ENCODE measurements around the gene DUSP16.

Gene DUSP16

DNA sequence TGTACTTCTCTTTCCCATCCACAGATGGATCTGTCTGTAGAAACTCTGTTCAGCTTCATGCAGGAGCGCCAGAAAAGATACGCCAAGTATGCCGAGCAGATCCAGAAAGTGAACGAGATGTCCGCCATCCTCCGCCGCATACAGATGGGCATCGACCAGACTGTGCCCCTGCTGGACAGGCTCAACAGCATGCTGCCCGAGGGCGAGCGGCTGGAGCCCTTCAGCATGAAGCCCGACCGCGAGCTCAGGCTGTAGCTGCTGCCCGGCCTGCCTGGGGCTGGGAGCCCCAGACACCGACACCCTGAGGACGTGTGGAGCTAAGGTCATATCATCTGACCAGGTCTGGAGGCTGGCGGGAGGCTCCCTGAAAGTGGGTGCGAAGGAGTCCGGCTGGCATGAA lies 97.1 kb downstream of the DUSP16 start:
- DNase-seq = no peak

GRCh38 chr12:12461923-12462315 lies 100.7 kb downstream of the DUSP16 start:
- no peak for DNase-seq

DNA sequence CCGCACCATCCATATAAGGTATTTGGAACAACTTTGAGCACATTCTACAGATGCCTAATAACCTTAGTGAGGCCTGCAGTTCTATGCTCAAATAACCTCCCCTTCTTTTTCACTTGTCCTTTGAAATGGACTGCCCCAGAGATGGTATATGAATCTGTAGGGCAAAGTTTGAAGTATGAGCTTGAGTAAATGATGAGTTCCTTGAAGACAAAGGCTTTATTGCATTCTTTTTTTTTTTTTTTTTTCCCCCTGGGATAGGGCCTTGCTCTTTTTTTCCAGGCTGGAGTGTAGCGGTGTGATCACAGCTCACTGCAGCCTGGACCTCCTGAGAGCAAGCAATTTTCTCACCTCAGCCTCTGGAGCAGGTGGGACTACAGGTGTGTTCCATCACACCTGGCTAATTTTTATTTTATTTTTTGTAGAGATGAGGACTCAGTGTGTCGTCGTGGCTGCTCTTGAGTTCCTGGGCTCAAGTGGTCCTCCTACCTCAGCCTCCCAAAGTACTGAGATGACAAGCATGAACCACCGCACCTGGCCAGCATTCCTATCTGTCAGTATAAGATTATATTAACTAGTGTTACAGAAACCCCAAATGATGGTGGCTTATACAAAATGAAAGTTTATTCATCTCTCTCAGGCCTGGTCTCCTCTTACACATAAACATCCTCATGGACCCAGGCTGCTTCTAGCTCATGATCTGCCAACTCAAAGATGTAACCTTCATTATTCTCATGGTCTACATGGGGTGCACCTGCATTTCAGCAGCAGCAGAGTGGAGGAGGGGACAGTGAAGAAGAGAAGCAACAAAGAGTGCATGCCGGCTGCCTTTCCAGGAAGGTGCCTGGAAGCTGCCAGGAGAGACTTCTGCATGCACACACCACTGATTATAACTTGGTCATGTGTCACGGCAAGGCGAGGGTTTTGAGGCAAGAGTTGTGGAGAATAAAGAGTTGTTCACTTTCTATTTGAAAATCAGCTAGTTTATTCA lies 101.4 kb downstream of the DUSP16 start:
- DNase-seq = no peak

DNA sequence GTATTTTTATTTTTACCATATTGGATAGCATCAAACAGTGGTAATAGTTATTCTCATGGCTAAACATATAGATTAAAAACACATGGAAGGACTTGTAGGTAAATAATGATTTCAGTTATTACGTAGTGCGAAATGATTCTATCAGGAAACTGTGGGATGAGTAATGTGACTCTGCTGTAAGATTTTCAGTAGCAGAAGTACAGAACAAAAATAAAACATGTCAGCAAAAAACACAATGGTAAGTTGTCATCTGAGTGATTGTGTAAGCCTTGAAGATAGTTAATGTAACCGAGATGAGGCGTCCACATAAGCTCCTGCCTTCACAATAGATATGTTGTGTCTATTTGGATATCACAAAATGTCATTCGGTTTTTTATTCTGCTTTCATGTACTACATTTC lies 106.0 kb downstream of the DUSP16 start:
- peak; percentile 66 for DNase-seq

DNA sequence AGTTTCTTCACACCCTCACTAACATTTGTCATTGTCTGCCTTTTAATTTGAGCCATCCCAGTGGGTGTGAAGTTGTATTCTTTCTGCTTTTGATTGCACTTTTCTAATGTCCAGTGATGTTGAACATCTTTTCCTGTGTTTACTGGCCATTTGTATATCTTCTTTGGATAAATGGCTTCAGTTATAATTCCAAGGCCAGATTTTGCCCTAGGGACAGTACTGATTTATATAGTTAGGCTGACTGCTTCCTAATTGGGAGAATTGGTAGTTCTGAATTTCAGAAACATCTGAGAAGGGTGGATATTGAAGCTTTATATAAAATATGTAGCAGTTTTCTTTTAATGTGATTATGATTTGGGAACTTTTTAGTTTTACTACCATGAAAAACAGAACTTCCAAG lies 108.3 kb downstream of the DUSP16 start:
- no peak for DNase-seq

- no peak for DNase-seq
These were observed 109.0 kb downstream of the DUSP16 start for GRCh38 chr12:12453635-12454034.

DNA sequence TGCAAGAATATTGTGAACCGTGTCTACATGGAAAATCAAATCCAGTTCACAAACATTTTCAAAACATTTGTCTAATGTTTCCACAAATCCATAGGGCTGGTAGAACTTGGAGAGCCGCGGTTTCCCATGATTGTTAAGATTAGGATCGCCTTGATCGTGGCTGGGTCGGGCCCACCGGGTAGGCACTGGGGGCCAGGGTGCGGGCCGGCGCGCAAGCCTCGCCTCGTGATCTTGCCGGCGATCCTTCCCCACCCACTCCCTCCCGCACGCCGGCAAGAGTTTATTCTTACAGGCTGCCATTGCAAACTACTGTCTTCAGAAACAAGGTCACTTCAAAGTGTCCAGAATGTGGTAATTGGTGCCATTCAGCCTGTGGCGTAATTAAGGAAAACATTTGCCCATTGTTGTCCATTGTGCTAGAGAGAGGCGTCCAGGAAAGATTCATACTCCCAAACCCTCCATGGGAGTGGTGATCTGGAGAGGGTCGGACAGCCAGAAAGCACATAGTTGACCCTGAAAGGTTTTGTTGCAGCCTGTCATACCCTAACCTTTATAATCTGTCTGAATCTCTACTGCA lies 110.2 kb downstream of the DUSP16 start:
- DNase-seq = no peak

GRCh38 chr12:12451098-12451497 lies 111.6 kb downstream of the DUSP16 start:
- no peak for DNase-seq

DNA sequence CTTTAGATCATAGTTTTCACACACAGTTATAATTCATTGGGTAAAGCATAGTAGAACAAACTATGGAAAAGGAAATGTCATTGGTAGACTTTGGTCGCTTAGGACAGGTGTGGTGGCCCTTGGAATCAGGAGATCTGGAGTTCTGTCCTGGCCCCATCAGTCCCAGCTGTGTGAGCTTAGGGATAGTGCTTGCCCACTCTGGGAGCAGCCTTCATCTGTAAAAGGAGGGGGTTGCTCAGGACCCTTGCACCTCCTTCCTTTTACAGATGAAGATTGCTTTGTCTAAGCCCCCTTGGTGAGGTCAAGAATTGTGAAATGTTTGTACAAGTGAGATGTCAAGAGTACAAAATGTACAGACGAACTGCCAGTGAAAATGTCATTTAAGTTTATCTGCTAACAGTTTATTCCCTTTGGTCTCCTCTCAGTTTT lies 112.6 kb downstream of the DUSP16 start:
- no peak for DNase-seq

GRCh38 chr12:12449533-12450025 lies 113.1 kb downstream of the DUSP16 start:
- no peak for DNase-seq

- no peak for DNase-seq
These were observed 114.8 kb downstream of the DUSP16 start for GRCh38 chr12:12447837-12448236.

DNA sequence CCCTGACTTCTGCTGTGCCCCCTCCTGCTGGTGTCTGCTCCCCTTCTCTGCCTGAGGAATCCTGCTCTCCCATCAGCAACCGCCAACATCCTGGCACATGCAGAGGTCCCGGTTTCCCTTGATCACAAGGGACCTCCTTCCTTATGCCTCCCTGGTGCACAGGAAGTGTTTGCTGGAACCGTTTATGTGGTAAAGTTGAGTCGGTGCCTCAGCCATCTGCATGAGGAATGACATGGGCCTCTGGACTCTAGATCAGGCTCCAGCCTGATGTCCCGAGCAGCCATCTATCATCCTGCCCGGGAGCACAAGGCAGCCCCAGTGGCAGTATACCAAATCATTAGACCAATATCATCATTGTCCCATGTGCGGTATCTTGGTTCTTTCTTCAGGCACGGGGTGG lies 115.4 kb downstream of the DUSP16 start:
- no peak for DNase-seq

DNA sequence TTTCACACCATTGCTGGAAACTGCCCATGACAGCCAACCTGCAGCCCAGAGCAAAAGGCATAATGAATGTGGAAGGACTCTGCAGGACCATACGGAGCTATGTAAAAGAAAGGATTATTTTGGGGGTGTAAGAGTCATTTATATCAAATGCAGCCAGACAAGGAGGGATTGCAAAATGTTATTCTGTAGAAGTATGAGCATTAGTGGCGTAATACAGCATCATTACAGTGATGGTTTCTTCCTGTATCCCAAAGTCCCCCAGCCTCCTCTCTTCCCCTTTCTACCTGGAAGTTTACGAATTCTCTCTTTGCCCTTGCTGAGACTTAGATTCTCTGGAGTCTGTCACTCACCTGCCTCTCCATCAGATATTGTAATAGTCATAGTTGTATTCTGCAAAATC lies 115.9 kb downstream of the DUSP16 start:
- DNase-seq = no peak

DNA sequence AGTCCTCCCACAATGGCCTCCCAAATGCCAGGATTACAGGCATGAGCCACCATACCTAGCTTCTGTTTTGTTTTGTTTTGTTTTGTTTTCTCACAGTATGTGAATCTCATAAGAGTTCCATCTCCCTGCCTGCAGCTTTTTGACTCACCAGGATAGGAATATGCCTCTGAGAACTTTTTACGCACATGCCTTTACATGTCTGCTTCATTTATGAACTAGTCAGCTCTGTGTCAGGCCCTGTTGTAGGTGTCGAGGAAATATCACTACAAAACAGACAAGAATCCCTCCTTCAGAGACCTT lies 116.8 kb downstream of the DUSP16 start:
- no peak for DNase-seq

GRCh38 chr12:12445165-12445881 lies 117.3 kb downstream of the DUSP16 start:
- no peak for DNase-seq

DNA sequence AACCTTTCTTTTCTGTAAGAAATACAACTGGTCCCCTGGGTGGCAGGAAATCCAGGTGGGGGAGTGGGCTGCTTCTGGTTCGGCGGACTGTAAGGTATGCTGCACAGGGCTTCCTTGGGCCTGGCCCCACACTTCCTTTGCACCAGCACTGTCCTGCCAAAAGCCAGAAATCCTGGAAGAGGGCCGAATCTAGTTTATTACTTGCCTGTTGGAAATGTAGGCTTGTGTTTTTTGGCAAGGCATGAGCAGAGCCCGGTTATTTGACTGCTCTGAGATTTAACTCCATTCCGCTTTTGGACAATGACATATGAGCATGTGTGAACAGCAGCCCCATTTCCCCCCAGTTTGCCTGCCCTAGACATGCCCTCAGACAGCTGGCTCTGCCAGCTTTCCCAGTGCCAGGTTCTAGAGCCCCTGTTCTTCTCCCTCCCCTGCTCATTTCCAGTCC lies 119.2 kb downstream of the DUSP16 start:
- DNase-seq = no peak

GRCh38 chr12:12442548-12443071 lies 120.1 kb downstream of the DUSP16 start:
- DNase-seq = no peak

GRCh38 chr12:12441843-12442461 lies 120.7 kb downstream of the DUSP16 start:
- peak; percentile 83 for DNase-seq

- no peak for DNase-seq
These were observed 121.2 kb downstream of the DUSP16 start for GRCh38 chr12:12441429-12441807.

- no peak for DNase-seq
These were observed 121.8 kb downstream of the DUSP16 start for GRCh38 chr12:12440784-12441428.

GRCh38 chr12:12439636-12440035 lies 123.0 kb downstream of the DUSP16 start:
- DNase-seq = peak; percentile 65

- DNase-seq = no peak
These were observed 125.8 kb downstream of the DUSP16 start for GRCh38 chr12:12436831-12437345.
